A549 treated with dexamethasone at 1 μM for 4 hours (cell line): Measurements from ENCODE around the gene MBNL2. TPM values are rescaled to one million over a fixed set of nuclear protein-coding genes. Genes with fewer than 3 reads are reported as not detected.

Experiments used
- total RNA-seq: library from RNA; stranded (reverse); fragments of 200-300 nt; extraction: Qiagen RNA extraction; gene quantifications from 5 replicates; pipeline ENCODE4 v1.2.3, GENCODE V29; 2022

MBNL2 gene
- 9.1 to 18.6 TPM (median 16.0 TPM) in 5 replicates for total RNA-seq

GRCh38 chr13:97221989-97222700 lies at the start of gene MBNL2:
MBNL2 (plus strand) TSS chr13:97222333; CDS start chr13:97276236, 53,903 bp downstream.

GRCh38 chr13:97433727-97434396 lies 211.7 kb downstream of the MBNL2 start, which contains the start of gene RAP2A:
RAP2A (plus strand) TSS chr13:97434169; CDS start chr13:97434471, 302 bp downstream.

Other genes with a start within 250 kb of the MBNL2 start
- gene OXGR1, start 227.9 kb upstream of the MBNL2 start, total RNA-seq = not detected in 5 replicates
- 4.4 to 6.5 TPM (median 6.4 TPM) in 5 replicates for gene RAP2A, start 211.8 kb downstream of the MBNL2 start, total RNA-seq